Fibroblast of mammary gland (primary cell): ENCODE measurements around the gene CLTCL1.

Source experiments
- DNase-seq: peaks from one replicate; pipeline ENCODE4 v3.0.0-alpha.2; 2010; ENCODE audit warnings: low read depth
- H3K4me3 ChIP-seq: 2 replicates; pipeline ENCODE4 v1.5.1; 2011; ENCODE audit warnings: low read depth, mild to moderate bottlenecking, low read length, moderate library complexity; ENCODE audit not compliant: control insufficient read depth
- CTCF ChIP-seq: conservative IDR thresholded peaks from 2 replicates; pipeline ENCODE4 v1.5.1; 2011; ENCODE audit warnings: low read depth, low read length, inconsistent platforms; ENCODE audit not compliant: control insufficient read depth, insufficient read depth

CLTCL1 gene

GRCh38 chr22:19220867-19221266 is 70.7 kb downstream of the CLTCL1 start:
- TF ChIP-seq CTCF: no peak
- H3K4me3 ChIP-seq: no peak overlapping the region

GRCh38 chr22:19218541-19219233 is 72.8 kb downstream of the CLTCL1 start:
- TF ChIP-seq CTCF: no peak
- DNase-seq: no peak
- no peak overlapping the region for H3K4me3 ChIP-seq

More at GRCh38 chr22:19220867-19221266, 70.7 kb downstream of the CLTCL1 start:
- no peak for DNase-seq

GRCh38 chr22:19216579-19216978 is 74.9 kb downstream of the CLTCL1 start:
- no peak for TF ChIP-seq CTCF
- no peak overlapping the region for H3K4me3 ChIP-seq
- DNase-seq: no peak

- no peak for DNase-seq
- H3K4me3 ChIP-seq: no peak overlapping the region
- TF ChIP-seq CTCF: no peak
These were observed 76.2 kb downstream of the CLTCL1 start for GRCh38 chr22:19215360-19215759.

- no peak for TF ChIP-seq CTCF
- no peak for DNase-seq
- no peak overlapping the region for H3K4me3 ChIP-seq
These were observed 77.4 kb downstream of the CLTCL1 start for GRCh38 chr22:19214078-19214473.

- TF ChIP-seq CTCF: no peak
- no peak for DNase-seq
- no peak overlapping the region for H3K4me3 ChIP-seq
These were observed 78.0 kb downstream of the CLTCL1 start for GRCh38 chr22:19213442-19214077.

GRCh38 chr22:19213001-19213400 is 78.5 kb downstream of the CLTCL1 start:
- H3K4me3 ChIP-seq: no peak overlapping the region
- no peak for DNase-seq
- no peak for TF ChIP-seq CTCF
